GM12878 (cell line): ENCODE measurements around the gene DIP2A. TPM values are rescaled to one million over a fixed set of nuclear protein-coding genes. Genes with fewer than 3 reads are reported as not detected.

ENCODE experiments used
- ATAC-seq: fragments of 200-7000 bp; cut with Tn5 transposase; 3 replicates; pipeline ENCODE4 v1.9.1; 2020; ENCODE audit warnings: mild to moderate bottlenecking, moderate library complexity
- BruUV-seq: library from RNA; stranded (reverse); fragments of 400-500 nt; replicated peaks from 2 replicates; lab custom pipeline; 2021; lab: Mats Ljungman, UMichigan
- CTCF ChIA-PET: fragments of 300-600 bp; sonication (Branson Sonifier 250); formaldehyde crosslinking; extraction: SDS; loops from one replicate; lab custom pipeline; 2021; ENCODE audit warnings: inconsistent platforms; lab: Yijun Ruan, JAX
- POLR2A ChIA-PET: fragments of 350-600 bp; formaldehyde crosslinking; extraction: SDS; loops from one replicate; lab custom pipeline; 2021; ENCODE audit warnings: inconsistent platforms; lab: Charles Lee
- RAD21 ChIA-PET: fragments of 300-600 bp; sonication (Branson Sonifier 250); formaldehyde crosslinking; loops from one replicate; lab custom pipeline; 2023; ENCODE audit warnings: antibody characterized with exemption; ENCODE audit not compliant: unreplicated experiment; lab: Charles Lee
- SMC1A ChIA-PET: fragments of 300-600 bp; sonication (Branson Sonifier 250); formaldehyde crosslinking; loops from one replicate; lab custom pipeline; 2023; ENCODE audit not compliant: unreplicated experiment, uncharacterized antibody; lab: Charles Lee
- DNase-seq: peaks from one replicate; pipeline ENCODE4 v3.0.0-alpha.2; 2011; ENCODE audit warnings: low read depth, low spot score
- FAIRE-seq: peaks from 3 replicates; lab custom pipeline; 2011; peaks lifted over from hg19 to GRCh38; lab: Jason Lieb, UNC
- H2AFZ ChIP-seq: 2 replicates; pipeline ENCODE4 v1.6.0; 2011; ENCODE audit warnings: low read depth, low read length, control low read depth; ENCODE audit not compliant: control insufficient read depth
- H3K27ac ChIP-seq: 2 replicates; pipeline ENCODE4 v1.5.1; 2011; ENCODE audit warnings: control low read depth; ENCODE audit not compliant: control insufficient read depth, insufficient read depth
- H3K27me3 ChIP-seq, 2 experiments: replicated peaks in 1 of 2; 2 replicates each; pipeline versions ENCODE4 v1.6.0 to v1.6.1; 2011; ENCODE audit warnings: low read length in 1 of 2; ENCODE audit not compliant: control insufficient read depth in 2 of 2, insufficient read depth in 2 of 2
- H3K36me3 ChIP-seq, 2 experiments: 2 replicates each; pipeline ENCODE4 v1.5.1; 2011; ENCODE audit warnings: low read length in 1 of 2; ENCODE audit not compliant: control insufficient read depth in 2 of 2, insufficient read depth in 2 of 2
- H3K4me1 ChIP-seq: 2 replicates; pipeline ENCODE4 v1.6.1; 2011; ENCODE audit warnings: mild to moderate bottlenecking, low read length, moderate library complexity, mixed read lengths; ENCODE audit not compliant: control insufficient read depth, insufficient read depth
- H3K4me2 ChIP-seq: 2 replicates; pipeline ENCODE4 v1.6.0; 2011; ENCODE audit warnings: control low read depth; ENCODE audit not compliant: control insufficient read depth, insufficient read depth
- H3K4me3 ChIP-seq: fragments of 200-600 bp; sonication (generic); 2 replicates; pipeline ENCODE4 v1.5.1; 2016
- H3K79me2 ChIP-seq: 2 replicates; pipeline ENCODE4 v1.6.0; 2011; ENCODE audit warnings: low read length; ENCODE audit not compliant: control insufficient read depth, insufficient read depth
- H3K9ac ChIP-seq: 2 replicates; pipeline ENCODE4 v1.8.0; 2011; ENCODE audit warnings: low read length, control low read depth, mixed read lengths; ENCODE audit not compliant: control insufficient read depth, insufficient read depth
- H3K9me3 ChIP-seq: replicated peaks from 3 replicates; pipeline ENCODE4 v1.5.1; 2011; ENCODE audit warnings: mild to moderate bottlenecking, low read length; ENCODE audit not compliant: control insufficient read depth, insufficient read depth
- H4K20me1 ChIP-seq: 2 replicates; pipeline ENCODE4 v1.6.0; 2011; ENCODE audit not compliant: control insufficient read depth, insufficient read depth
- HDGF ChIP-seq: fragments of 450-650 bp; IDR thresholded peaks from 2 replicates; pipeline ENCODE4 v1.6.1; 2016; ENCODE audit warnings: antibody characterized with exemption
- NBN ChIP-seq: fragments of 450-650 bp; IDR thresholded peaks from 2 replicates; pipeline ENCODE4 v1.6.1; 2016
- NFYA ChIP-seq: IDR thresholded peaks from 2 replicates; pipeline ENCODE4 v1.6.1; 2011; ENCODE audit warnings: low read depth, mild to moderate bottlenecking, low read length, improper control_type of control experiment, borderline replicate concordance
- SREBF1 ChIP-seq: IDR thresholded peaks from 2 replicates; pipeline ENCODE4 v1.6.1; 2012; ENCODE audit warnings: mild to moderate bottlenecking, low read length
- SUPT20H ChIP-seq: IDR thresholded peaks from 2 replicates; pipeline ENCODE4 v1.6.1; 2011; ENCODE audit warnings: low read depth, mild to moderate bottlenecking, low read length, moderate library complexity, borderline replicate concordance; ENCODE audit not compliant: control insufficient read depth
- WGBS: methylation state at CpG from one replicate; pipeline ENCODE4 v1.1.6; 2016; ENCODE audit warnings: low lambda C conversion rate; ENCODE audit not compliant: insufficient replicate concordance, insufficient coverage; ENCODE audit errors: missing lambda C conversion rate; 5-methylcytosine and 5-hydroxymethylcytosine counted together
- in situ Hi-C: fragments of 300-500 bp; cut with MboI; formaldehyde crosslinking; loops from 9 replicates; pipeline ENCODE4 v1.14.3; 2018; ENCODE audit warnings: mixed read lengths
- intact Hi-C: fragments of 100-400 bp; cut with micrococcal nuclease; formaldehyde crosslinking; loops from one replicate; pipeline ENCODE4 v1.14.2; 2022; ENCODE audit not compliant: unreplicated experiment
- polyA plus RNA-seq, 11 experiments: library from polyadenylated mRNA; depleted of rRNA in 4 of 11; unstranded in 6 of 11; stranded (reverse) in 5 of 11; fragments of >200 nt; fragmentation: Nextera tagmentation in 4 of 11; fragmentation: Illumina TruSeq in 1 of 11; extraction: Ambion mirVana in 4 of 11; extraction: Trizol in 1 of 11; gene quantifications; 1 replicate in 1 of 11; 2 replicates in 10 of 11; pipeline versions ENCODE4 v1.2.1 to v1.2.3, GENCODE V29; 2011 to 2016; ENCODE audit warnings: inconsistent platforms in 2 of 11, missing spikeins in 2 of 11, low read depth in 1 of 11
- total RNA-seq, 4 experiments: library from RNA; depleted of rRNA in 3 of 4; stranded (reverse); fragments of >200 nt in 3 of 4; fragmentation: Illumina TruSeq in 1 of 4; extraction: Trizol in 1 of 4; gene quantifications; 2 replicates each; pipeline versions ENCODE4 v1.2.1 to v1.2.3, GENCODE V29; 2013 to 2021
- TF ChIP-seq, protein P1 (sequence below): fragments of 450-650 bp; IDR thresholded peaks from 2 replicates; pipeline ENCODE4 v1.6.1; 2016; ENCODE audit warnings: mild to moderate bottlenecking
- TF ChIP-seq, protein P2 (sequence below): fragments of 450-650 bp; IDR thresholded peaks from 2 replicates; pipeline ENCODE4 v1.6.1; 2017; ENCODE audit warnings: mild to moderate bottlenecking, moderate library complexity
- TF ChIP-seq, protein P3 (sequence below): fragments of 450-650 bp; formaldehyde crosslinking; IDR thresholded peaks from 2 replicates; pipeline ENCODE4 v1.4.0; 2022; ENCODE audit warnings: mild to moderate bottlenecking, moderate library complexity

The DIP2A gene
- total and polyA plus RNA-seq, 10 of the 15 experiments (the other 5 are each of a cell fraction or from before 2014, with no cell fraction given), result 1.7 to 25.5 (median 12.2) TPM

DNA sequence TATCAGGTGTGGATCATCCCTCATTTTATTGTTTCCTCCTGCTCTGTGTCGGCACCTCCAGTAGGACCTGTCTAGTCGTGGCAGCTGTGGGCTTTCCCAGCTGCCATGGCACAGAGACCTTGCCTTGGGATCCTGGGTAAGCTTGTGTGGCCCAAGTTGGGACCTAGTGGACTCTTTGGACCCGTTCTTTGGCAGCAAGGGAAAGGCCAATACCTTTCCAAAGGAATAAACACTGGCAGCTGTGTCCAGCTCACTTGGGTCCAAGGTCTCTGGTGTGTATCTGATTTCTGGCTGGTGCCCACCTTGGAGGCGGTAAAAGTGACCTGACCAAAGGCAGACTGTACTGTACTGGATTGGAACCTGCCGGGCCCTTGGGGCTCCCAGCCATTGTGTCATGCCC is 21.8 kb downstream of the DIP2A start:
- ChIA-PET SMC1A (no interaction called here), RAD21 (no interaction called here), POLR2A (interaction anchor here (1.2 kb wide), 1 partner anchor 20 kb away, joined by 3 read pairs; no protein-coding TSS in a partner anchor), CTCF (no interaction called here)
- DNase-seq (no peak), FAIRE-seq (no peak), ATAC-seq (no peak)
- no peak overlapping the region for H3K4me3 ChIP-seq
- no peaks in the 10 kb centered on the region for H3K79me2 ChIP-seq
- no peaks in the 10 kb centered on the region for H3K36me3 ChIP-seq
- WGBS, result 93% methylated on average over 5 of the region's 5 CpGs
- no peak overlapping the region for H3K4me2 ChIP-seq
- H4K20me1 ChIP-seq, result no peaks in the 10 kb centered on the region
- TF ChIP-seq SREBF1, result no peak
- TF ChIP-seq, protein P1, sequence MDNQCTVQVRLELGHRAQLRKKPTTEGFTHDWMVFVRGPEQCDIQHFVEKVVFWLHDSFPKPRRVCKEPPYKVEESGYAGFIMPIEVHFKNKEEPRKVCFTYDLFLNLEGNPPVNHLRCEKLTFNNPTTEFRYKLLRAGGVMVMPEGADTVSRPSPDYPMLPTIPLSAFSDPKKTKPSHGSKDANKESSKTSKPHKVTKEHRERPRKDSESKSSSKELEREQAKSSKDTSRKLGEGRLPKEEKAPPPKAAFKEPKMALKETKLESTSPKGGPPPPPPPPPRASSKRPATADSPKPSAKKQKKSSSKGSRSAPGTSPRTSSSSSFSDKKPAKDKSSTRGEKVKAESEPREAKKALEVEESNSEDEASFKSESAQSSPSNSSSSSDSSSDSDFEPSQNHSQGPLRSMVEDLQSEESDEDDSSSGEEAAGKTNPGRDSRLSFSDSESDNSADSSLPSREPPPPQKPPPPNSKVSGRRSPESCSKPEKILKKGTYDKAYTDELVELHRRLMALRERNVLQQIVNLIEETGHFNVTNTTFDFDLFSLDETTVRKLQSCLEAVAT, result no peak
- in situ Hi-C loops, result no loop called here
- H2AFZ ChIP-seq, result no peak overlapping the region
- no peak overlapping the region for H3K9ac ChIP-seq
- H3K9me3 ChIP-seq, result no peaks in the 10 kb centered on the region
- H3K27ac ChIP-seq, result no peak overlapping the region
- no TSS peak for BruUV-seq
- no peaks in the 10 kb centered on the region for H3K4me1 ChIP-seq
- intact Hi-C loops, result no loop called here
- H3K27me3 ChIP-seq, result no peaks in the 10 kb centered on the region

DNA sequence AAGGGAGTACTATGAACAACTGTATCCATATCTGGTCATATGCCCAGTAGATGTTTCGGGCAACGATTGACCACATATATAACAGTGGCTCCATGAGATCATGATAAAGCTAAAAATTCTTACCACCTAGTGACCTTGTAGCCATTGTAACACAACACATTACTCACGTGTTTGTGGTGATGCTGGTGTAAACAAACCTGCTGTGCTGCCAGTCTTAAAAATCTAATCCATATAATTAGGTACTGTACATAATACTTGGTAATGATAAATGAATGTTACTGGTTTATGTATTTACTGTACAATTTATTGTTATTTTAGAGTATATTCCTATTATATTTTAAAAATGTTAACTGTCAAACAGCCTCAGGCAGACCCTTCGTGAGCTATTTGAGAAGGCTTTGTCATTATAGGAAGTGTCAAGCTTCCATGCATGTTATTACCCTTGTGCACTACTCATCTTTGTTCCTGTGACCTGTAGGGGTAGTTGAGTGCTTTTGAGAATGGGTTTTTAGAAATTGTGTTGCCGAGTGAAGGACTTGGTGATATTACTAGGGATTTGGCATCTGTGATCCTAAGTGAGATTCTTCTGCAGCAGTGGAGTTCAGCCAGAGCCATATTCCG is 23.6 kb downstream of the DIP2A start:
- BruUV-seq, result no TSS peak
- no peak overlapping the region for H3K4me3 ChIP-seq
- H3K4me2 ChIP-seq, result no peak overlapping the region
- SMC1A ChIA-PET, result no interaction called here
- H4K20me1 ChIP-seq, result no peaks in the 10 kb centered on the region
- RAD21 ChIA-PET, result no interaction called here
- H3K27ac ChIP-seq, result no peak overlapping the region
- WGBS, result 95% methylated on average over 6 of the region's 6 CpGs
- H3K9me3 ChIP-seq, result no peaks in the 10 kb centered on the region
- intact Hi-C loops (no loop called here), in situ Hi-C loops (no loop called here)
- no peak for FAIRE-seq
- CTCF ChIA-PET, result no interaction called here
- H3K27me3 ChIP-seq, result no peaks in the 10 kb centered on the region
- H3K36me3 ChIP-seq, result no peaks in the 10 kb centered on the region; a peak in 1 of 4 replicates
- H2AFZ ChIP-seq, result no peak overlapping the region
- ATAC-seq, result no peak
- H3K9ac ChIP-seq, result no peak overlapping the region
- no peaks in the 10 kb centered on the region for H3K79me2 ChIP-seq
- H3K4me1 ChIP-seq, result no peaks in the 10 kb centered on the region
- DNase-seq, result no peak
- POLR2A ChIA-PET, result no interaction called here
- no peak for TF ChIP-seq HDGF
- no peak for TF ChIP-seq NFYA
- TF ChIP-seq SUPT20H, result no peak
- TF ChIP-seq, protein P2, sequence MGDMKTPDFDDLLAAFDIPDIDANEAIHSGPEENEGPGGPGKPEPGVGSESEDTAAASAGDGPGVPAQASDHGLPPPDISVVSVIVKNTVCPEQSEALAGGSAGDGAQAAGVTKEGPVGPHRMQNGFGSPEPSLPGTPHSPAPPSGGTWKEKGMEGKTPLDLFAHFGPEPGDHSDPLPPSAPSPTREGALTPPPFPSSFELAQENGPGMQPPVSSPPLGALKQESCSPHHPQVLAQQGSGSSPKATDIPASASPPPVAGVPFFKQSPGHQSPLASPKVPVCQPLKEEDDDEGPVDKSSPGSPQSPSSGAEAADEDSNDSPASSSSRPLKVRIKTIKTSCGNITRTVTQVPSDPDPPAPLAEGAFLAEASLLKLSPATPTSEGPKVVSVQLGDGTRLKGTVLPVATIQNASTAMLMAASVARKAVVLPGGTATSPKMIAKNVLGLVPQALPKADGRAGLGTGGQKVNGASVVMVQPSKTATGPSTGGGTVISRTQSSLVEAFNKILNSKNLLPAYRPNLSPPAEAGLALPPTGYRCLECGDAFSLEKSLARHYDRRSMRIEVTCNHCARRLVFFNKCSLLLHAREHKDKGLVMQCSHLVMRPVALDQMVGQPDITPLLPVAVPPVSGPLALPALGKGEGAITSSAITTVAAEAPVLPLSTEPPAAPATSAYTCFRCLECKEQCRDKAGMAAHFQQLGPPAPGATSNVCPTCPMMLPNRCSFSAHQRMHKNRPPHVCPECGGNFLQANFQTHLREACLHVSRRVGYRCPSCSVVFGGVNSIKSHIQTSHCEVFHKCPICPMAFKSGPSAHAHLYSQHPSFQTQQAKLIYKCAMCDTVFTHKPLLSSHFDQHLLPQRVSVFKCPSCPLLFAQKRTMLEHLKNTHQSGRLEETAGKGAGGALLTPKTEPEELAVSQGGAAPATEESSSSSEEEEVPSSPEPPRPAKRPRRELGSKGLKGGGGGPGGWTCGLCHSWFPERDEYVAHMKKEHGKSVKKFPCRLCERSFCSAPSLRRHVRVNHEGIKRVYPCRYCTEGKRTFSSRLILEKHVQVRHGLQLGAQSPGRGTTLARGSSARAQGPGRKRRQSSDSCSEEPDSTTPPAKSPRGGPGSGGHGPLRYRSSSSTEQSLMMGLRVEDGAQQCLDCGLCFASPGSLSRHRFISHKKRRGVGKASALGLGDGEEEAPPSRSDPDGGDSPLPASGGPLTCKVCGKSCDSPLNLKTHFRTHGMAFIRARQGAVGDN, result no peak
- TF ChIP-seq, protein P3, sequence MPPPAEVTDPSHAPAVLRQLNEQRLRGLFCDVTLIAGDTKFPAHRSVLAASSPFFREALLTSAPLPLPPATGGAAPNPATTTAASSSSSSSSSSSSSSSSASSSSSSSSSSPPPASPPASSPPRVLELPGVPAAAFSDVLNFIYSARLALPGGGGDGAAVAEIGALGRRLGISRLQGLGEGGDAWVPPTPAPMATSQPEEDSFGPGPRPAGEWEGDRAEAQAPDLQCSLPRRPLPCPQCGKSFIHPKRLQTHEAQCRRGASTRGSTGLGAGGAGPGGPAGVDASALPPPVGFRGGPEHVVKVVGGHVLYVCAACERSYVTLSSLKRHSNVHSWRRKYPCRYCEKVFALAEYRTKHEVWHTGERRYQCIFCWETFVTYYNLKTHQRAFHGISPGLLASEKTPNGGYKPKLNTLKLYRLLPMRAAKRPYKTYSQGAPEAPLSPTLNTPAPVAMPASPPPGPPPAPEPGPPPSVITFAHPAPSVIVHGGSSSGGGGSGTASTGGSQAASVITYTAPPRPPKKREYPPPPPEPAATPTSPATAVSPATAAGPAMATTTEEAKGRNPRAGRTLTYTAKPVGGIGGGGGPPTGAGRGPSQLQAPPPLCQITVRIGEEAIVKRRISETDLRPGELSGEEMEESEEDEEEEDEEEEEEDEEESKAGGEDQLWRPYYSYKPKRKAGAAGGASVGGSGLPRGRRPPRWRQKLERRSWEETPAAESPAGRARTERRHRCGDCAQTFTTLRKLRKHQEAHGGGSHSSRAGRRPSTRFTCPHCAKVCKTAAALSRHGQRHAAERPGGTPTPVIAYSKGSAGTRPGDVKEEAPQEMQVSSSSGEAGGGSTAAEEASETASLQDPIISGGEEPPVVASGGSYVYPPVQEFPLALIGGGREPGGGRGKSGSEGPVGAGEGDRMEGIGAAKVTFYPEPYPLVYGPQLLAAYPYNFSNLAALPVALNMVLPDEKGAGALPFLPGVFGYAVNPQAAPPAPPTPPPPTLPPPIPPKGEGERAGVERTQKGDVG (CRISPR knock-in tag), result no peak
- no peak for TF ChIP-seq NBN
